ACC112 (cell line): ENCODE results near the gene CCDC149.

Source experiments
- H2AFZ ChIP-seq: fragments of 200-600 bp; sonication (generic); one replicate; pipeline ENCODE4 v1.6.0; 2017; ENCODE audit warnings: antibody characterized with exemption, low read length; ENCODE audit not compliant: unreplicated experiment
- H3K27ac ChIP-seq: fragments of 200-600 bp; sonication (generic); 2 replicates; pipeline ENCODE4 v1.5.1; 2014; ENCODE audit warnings: low read depth, mild to moderate bottlenecking, antibody characterized with exemption, low read length, moderate library complexity
- H3K27me3 ChIP-seq: fragments of 200-600 bp; sonication (generic); 2 replicates; pipeline ENCODE4 v1.6.1; 2014; ENCODE audit warnings: mild to moderate bottlenecking, antibody characterized with exemption, low read length, moderate library complexity, mixed read lengths; ENCODE audit not compliant: insufficient read depth
- H3K36me3 ChIP-seq: fragments of 200-600 bp; sonication (generic); 2 replicates; pipeline ENCODE4 v1.6.1; 2016; ENCODE audit warnings: mild to moderate bottlenecking, antibody characterized with exemption, low read length, moderate library complexity, mixed read lengths; ENCODE audit not compliant: insufficient read depth
- H3K4me1 ChIP-seq: fragments of 200-600 bp; sonication (generic); one replicate; pipeline ENCODE4 v1.6.1; 2016; ENCODE audit warnings: low read length, mixed read lengths; ENCODE audit not compliant: insufficient read depth, unreplicated experiment, control insufficient read depth
- H3K4me3 ChIP-seq: fragments of 200-600 bp; sonication (generic); 2 replicates; pipeline ENCODE4 v1.5.1; 2014; ENCODE audit warnings: mild to moderate bottlenecking, low read depth, low read length
- H3K79me2 ChIP-seq: fragments of 200-600 bp; sonication (generic); one replicate; pipeline ENCODE4 v1.6.0; 2016; ENCODE audit warnings: low read length; ENCODE audit not compliant: control insufficient read depth, unreplicated experiment, insufficient read depth

Gene CCDC149

GRCh38 chr4:24894243-24894642, 18.6 kb downstream of the CCDC149 start:
- Histone ChIP-seq H2AFZ (no peak overlapping the region), H3K4me3 (no peak overlapping the region), H3K79me2 (no peaks in the 10 kb centered on the region), H3K27me3 (no peaks in the 10 kb centered on the region), H3K27ac (no peak overlapping the region), H3K36me3 (no peaks in the 10 kb centered on the region), H3K4me1 (no peaks in the 10 kb centered on the region)

- no peaks in the 10 kb centered on the region for H3K36me3 ChIP-seq
- no peak overlapping the region for H2AFZ ChIP-seq
- no peak overlapping the region for H3K4me3 ChIP-seq
- H3K4me1 ChIP-seq: no peaks in the 10 kb centered on the region
- H3K27ac ChIP-seq: no peak overlapping the region
- no peaks in the 10 kb centered on the region for H3K79me2 ChIP-seq
- no peaks in the 10 kb centered on the region for H3K27me3 ChIP-seq
Measured at GRCh38 chr4:24892778-24893177, 20.1 kb downstream of the CCDC149 start.

DNA sequence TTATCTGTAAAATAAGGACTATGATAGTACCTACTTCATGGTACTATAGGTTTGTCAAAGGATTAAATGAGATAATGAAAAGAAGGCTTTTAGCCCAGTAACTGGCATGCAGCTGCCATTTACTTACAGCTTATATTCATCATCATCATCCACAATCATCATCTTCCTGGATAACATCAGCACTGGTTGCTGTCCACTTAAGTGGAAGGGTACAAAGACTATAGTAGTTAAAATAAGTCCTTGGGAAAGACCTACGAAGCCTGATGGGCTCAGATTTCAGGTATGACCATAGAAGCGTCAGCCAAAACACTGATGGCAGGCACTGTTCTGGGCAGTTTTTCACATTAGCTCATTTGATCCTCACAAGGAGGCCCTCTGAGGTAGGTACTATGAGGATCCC, 20.6 kb downstream of the CCDC149 start:
- H3K27me3 ChIP-seq: no peaks in the 10 kb centered on the region
- H3K27ac ChIP-seq: no peak overlapping the region
- no peaks in the 10 kb centered on the region for H3K79me2 ChIP-seq
- H3K4me1 ChIP-seq: no peaks in the 10 kb centered on the region
- no peak overlapping the region for H2AFZ ChIP-seq
- H3K36me3 ChIP-seq: no peaks in the 10 kb centered on the region
- no peak overlapping the region for H3K4me3 ChIP-seq

DNA sequence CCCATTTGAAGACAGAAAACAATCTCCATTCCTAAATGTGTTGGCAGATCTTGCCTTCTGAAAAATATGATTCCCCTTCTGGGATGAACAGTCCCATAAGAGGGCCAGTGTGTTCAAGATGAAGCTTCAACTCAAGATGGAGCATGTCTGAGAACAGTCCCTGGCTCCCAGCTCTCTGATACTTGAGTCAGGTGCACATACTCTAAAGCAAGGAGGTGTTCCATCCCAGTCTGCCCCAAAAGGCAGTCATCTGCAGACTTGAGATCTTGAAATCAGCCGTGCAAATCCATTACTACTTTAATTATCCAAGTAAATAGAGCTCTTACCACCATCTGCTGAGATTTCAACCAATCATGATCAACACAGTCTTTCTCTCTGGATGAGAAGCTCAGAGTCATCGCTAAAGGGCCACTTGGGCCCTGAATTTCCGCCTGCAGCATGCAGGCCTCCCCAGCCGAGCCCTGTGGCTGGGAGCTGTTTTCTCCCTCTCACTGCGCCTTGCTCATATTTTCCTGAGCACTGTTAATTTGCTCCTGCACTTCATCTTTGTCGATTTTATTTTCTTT, 22.2 kb downstream of the CCDC149 start:
- no peaks in the 10 kb centered on the region for H3K4me1 ChIP-seq
- H3K79me2 ChIP-seq: no peaks in the 10 kb centered on the region
- H3K27me3 ChIP-seq: no peaks in the 10 kb centered on the region
- no peak overlapping the region for H2AFZ ChIP-seq
- no peak overlapping the region for H3K27ac ChIP-seq
- H3K36me3 ChIP-seq: no peaks in the 10 kb centered on the region
- H3K4me3 ChIP-seq: no peak overlapping the region

GRCh38 chr4:24889991-24890390, 22.9 kb downstream of the CCDC149 start:
- Histone ChIP-seq H3K36me3 (no peaks in the 10 kb centered on the region), H3K4me3 (no peak overlapping the region), H3K79me2 (no peaks in the 10 kb centered on the region), H3K27me3 (no peaks in the 10 kb centered on the region), H2AFZ (no peak overlapping the region), H3K27ac (no peak overlapping the region), H3K4me1 (no peaks in the 10 kb centered on the region)

GRCh38 chr4:24888475-24889344, 24.1 kb downstream of the CCDC149 start:
- Histone ChIP-seq H3K36me3 (no peaks in the 10 kb centered on the region), H3K27ac (no peak overlapping the region), H3K79me2 (no peaks in the 10 kb centered on the region), H3K4me1 (no peaks in the 10 kb centered on the region), H3K27me3 (no peaks in the 10 kb centered on the region), H3K4me3 (no peak overlapping the region), H2AFZ (no peak overlapping the region)

GRCh38 chr4:24887881-24888430, 24.9 kb downstream of the CCDC149 start:
- H3K27me3 ChIP-seq: no peaks in the 10 kb centered on the region
- no peaks in the 10 kb centered on the region for H3K79me2 ChIP-seq
- no peak overlapping the region for H2AFZ ChIP-seq
- no peak overlapping the region for H3K27ac ChIP-seq
- no peaks in the 10 kb centered on the region for H3K4me1 ChIP-seq
- H3K36me3 ChIP-seq: no peaks in the 10 kb centered on the region
- no peak overlapping the region for H3K4me3 ChIP-seq

GRCh38 chr4:24886596-24886995, 26.2 kb downstream of the CCDC149 start:
- H3K4me1 ChIP-seq: no peaks in the 10 kb centered on the region
- no peaks in the 10 kb centered on the region for H3K27me3 ChIP-seq
- no peaks in the 10 kb centered on the region for H3K36me3 ChIP-seq
- H3K4me3 ChIP-seq: no peak overlapping the region
- H3K27ac ChIP-seq: no peak overlapping the region
- H3K79me2 ChIP-seq: no peaks in the 10 kb centered on the region
- no peak overlapping the region for H2AFZ ChIP-seq

GRCh38 chr4:24885342-24885741, 27.5 kb downstream of the CCDC149 start:
- no peaks in the 10 kb centered on the region for H3K79me2 ChIP-seq
- no peak overlapping the region for H3K27ac ChIP-seq
- no peaks in the 10 kb centered on the region for H3K4me1 ChIP-seq
- no peak overlapping the region for H2AFZ ChIP-seq
- no peaks in the 10 kb centered on the region for H3K36me3 ChIP-seq
- H3K27me3 ChIP-seq: no peaks in the 10 kb centered on the region
- H3K4me3 ChIP-seq: no peak overlapping the region

- Histone ChIP-seq H2AFZ (no peak overlapping the region), H3K27ac (no peak overlapping the region), H3K4me3 (no peak overlapping the region), H3K36me3 (no peaks in the 10 kb centered on the region), H3K27me3 (no peaks in the 10 kb centered on the region), H3K4me1 (no peaks in the 10 kb centered on the region), H3K79me2 (no peaks in the 10 kb centered on the region)
Measured at GRCh38 chr4:24884902-24885301, 27.9 kb downstream of the CCDC149 start.
